DND-41 (cell line): ENCODE data around the gene ARL6IP4.

Experiments
- ATAC-seq: fragments of 200-7000 bp; cut with Tn5 transposase; 3 replicates; pipeline ENCODE4 v1.9.1; 2021; ENCODE audit warnings: low read depth; ENCODE audit not compliant: insufficient read depth
- DNase-seq: peaks from one replicate; pipeline ENCODE4 v3.0.0-alpha.2; 2020
- H2AFZ ChIP-seq: 2 replicates; pipeline ENCODE4 v1.6.0; 2012; ENCODE audit warnings: low read depth, low read length
- H3K27ac ChIP-seq: 2 replicates; pipeline ENCODE4 v1.5.1; 2012; ENCODE audit warnings: low read length, inconsistent platforms
- H3K27me3 ChIP-seq: fragments of 200-600 bp; sonication (generic); 2 replicates; pipeline ENCODE4 v1.6.0; 2012; ENCODE audit warnings: low read length, mild to moderate bottlenecking, inconsistent platforms; ENCODE audit not compliant: insufficient read depth, poor library complexity
- H3K36me3 ChIP-seq: 2 replicates; pipeline ENCODE4 v1.5.1; 2012; ENCODE audit warnings: low read length, inconsistent platforms; ENCODE audit not compliant: insufficient read depth
- H3K4me1 ChIP-seq: 2 replicates; pipeline ENCODE4 v1.5.1; 2012; ENCODE audit warnings: mild to moderate bottlenecking, low read length; ENCODE audit not compliant: insufficient read depth
- H3K4me2 ChIP-seq: 2 replicates; pipeline ENCODE4 v1.6.0; 2012; ENCODE audit warnings: mild to moderate bottlenecking, moderate library complexity, low read length, inconsistent platforms; ENCODE audit not compliant: insufficient read depth
- H3K4me3 ChIP-seq, 2 experiments: fragments of 200-600 bp in 1 of 2; shearing (Covaris generic) in 1 of 2; 2 replicates each; pipeline ENCODE4 v1.5.1; 2012 to 2016; ENCODE audit warnings: inconsistent platforms in 2 of 2, low read length in 2 of 2, mild to moderate bottlenecking in 2 of 2, low read depth in 1 of 2, moderate library complexity in 1 of 2
- H3K79me2 ChIP-seq: 2 replicates; pipeline ENCODE4 v1.6.0; 2012; ENCODE audit warnings: low read length, inconsistent platforms; ENCODE audit not compliant: insufficient read depth
- H3K9ac ChIP-seq: 2 replicates; pipeline ENCODE4 v1.6.0; 2012; ENCODE audit warnings: low read depth, mild to moderate bottlenecking, inconsistent platforms, low read length, moderate library complexity
- H3K9me3 ChIP-seq: 2 replicates; pipeline ENCODE4 v1.5.1; 2012; ENCODE audit warnings: low read length, moderate library complexity, mild to moderate bottlenecking, inconsistent platforms; ENCODE audit not compliant: insufficient read depth, severe bottlenecking
- H4K20me1 ChIP-seq: 2 replicates; pipeline ENCODE4 v1.6.0; 2012; ENCODE audit warnings: low read length; ENCODE audit not compliant: insufficient read depth
- EZH2 ChIP-seq: IDR thresholded peaks from 3 replicates; pipeline ENCODE4 v1.6.1; 2012; ENCODE audit warnings: borderline replicate concordance, low read depth, mild to moderate bottlenecking, moderate library complexity, low read length, inconsistent platforms; ENCODE audit not compliant: severe bottlenecking
- TF ChIP-seq, protein P1 (sequence below): IDR thresholded peaks from 2 replicates; pipeline ENCODE4 v1.5.1; 2012; ENCODE audit warnings: borderline replicate concordance, low read length, moderate library complexity, mild to moderate bottlenecking; ENCODE audit not compliant: poor library complexity, severe bottlenecking; ENCODE audit errors: extremely low read depth

The ARL6IP4 gene

DNA sequence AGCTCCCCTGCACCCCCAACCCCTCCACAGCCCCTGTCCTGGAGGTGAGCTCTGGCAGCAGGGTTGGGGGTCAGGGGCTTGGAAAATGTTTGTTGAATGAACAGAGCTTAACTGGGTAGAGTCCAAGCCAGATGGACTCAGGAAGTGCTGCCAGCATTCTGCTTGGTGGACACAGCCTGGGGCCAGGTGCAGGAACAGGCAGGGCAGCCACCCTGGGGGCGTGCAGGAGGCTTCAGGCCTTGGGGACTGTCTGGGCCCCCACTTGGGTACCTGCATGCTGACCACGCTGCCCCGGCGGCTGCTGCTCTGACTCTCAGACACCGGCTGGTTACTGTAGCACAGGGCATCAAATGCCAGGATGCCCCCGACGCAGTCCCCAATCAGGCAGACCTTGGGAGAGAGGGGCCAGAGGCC, 15.7 kb downstream of the ARL6IP4 start:
- TF ChIP-seq, protein P1, sequence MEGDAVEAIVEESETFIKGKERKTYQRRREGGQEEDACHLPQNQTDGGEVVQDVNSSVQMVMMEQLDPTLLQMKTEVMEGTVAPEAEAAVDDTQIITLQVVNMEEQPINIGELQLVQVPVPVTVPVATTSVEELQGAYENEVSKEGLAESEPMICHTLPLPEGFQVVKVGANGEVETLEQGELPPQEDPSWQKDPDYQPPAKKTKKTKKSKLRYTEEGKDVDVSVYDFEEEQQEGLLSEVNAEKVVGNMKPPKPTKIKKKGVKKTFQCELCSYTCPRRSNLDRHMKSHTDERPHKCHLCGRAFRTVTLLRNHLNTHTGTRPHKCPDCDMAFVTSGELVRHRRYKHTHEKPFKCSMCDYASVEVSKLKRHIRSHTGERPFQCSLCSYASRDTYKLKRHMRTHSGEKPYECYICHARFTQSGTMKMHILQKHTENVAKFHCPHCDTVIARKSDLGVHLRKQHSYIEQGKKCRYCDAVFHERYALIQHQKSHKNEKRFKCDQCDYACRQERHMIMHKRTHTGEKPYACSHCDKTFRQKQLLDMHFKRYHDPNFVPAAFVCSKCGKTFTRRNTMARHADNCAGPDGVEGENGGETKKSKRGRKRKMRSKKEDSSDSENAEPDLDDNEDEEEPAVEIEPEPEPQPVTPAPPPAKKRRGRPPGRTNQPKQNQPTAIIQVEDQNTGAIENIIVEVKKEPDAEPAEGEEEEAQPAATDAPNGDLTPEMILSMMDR = no peak
- TF ChIP-seq EZH2 = no peak
- DNase-seq = no peak
- no peak for ATAC-seq
- no peak overlapping the region for H3K4me3 ChIP-seq
- no peak overlapping the region for H2AFZ ChIP-seq
- no peaks in the 10 kb centered on the region for H3K79me2 ChIP-seq
- H3K27ac ChIP-seq = no peak overlapping the region
- H3K27me3 ChIP-seq = no peaks in the 10 kb centered on the region
- H3K9me3 ChIP-seq = no peaks in the 10 kb centered on the region
- H4K20me1 ChIP-seq = no peaks in the 10 kb centered on the region; the same call in 1 of the 2 replicates
- no peaks in the 10 kb centered on the region for H3K4me1 ChIP-seq
- H3K4me2 ChIP-seq = no peak overlapping the region
- no peaks in the 10 kb centered on the region for H3K36me3 ChIP-seq
- H3K9ac ChIP-seq = no peak overlapping the region

DNA sequence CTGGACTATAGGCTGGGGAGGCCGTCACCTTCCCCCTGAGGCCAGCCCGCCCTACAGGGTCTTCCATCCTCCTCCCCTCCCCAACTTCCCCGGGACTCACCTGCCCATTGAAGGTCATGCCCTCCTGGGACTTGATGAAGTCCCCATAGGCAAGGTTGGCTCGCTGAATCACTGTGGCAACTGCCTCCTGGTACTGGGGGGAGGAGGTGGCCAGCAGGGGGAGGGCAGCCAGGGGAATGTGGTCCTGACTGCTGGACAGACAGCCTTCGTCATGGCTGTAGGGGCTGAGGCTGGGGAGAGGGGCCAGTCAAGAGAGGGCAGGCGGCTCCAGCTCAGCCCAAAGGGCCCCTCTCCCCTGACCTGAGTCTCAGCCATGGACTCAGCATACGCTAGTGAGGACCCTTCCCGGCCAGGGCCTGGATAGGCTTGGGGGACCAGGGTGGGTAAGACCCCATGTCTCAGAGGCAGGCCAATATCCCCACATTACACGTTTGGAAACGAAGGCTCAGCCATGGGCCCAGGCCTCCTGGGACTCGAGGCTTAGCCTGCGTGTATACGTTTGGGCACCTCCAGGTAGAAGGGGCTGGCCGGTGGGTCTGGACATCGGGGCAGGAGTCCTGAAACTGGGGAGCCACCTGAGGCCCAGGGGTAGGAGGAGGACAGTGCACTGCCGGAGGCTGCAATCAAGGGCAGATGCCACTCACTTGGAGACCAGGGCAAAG, 16.3 kb downstream of the ARL6IP4 start:
- no peaks in the 10 kb centered on the region for H3K36me3 ChIP-seq

DNA sequence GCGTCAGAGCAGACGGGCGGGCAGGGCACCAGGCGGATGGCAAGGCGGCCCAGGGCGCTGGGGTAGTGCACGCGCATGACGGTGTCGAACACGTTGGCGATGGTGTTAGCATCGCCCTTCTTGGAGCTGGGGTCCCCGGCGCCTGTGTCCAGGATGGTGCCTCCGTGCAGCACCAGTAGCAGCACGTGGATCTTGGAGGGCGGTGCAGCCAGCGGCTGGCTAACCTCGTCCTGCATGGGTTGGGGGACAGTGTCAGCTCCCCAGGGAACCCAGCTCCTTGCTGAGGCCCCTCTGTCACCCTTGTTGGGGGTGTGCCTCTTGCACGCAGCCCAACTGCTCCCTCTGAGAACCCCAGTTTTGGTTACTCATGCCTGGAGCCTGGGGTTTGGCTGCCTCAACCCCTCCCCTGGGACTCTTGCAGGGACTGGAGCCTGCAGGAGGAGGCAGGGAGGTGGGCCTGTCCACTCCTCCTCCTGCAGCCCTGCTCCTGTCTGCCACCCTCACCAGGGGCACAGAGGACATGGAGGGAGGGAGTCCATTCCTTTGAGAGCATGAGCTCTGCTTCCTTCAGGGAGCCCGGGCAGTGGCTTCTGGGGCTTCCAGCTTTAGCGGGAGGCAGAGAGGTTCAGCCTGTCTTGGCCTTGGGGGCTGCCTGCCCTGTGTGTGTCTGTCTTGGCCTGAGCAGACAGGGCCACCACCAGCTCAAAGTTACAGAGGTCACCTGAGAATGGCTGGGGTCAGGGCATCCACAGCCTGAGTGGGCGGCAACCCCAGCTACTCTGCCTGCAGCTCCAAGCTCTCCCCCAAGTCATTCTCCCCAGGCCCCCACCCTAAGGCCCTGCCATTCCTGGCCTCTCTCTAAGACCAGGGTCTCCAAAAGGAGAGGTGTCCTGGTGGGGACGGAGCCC, 17.1 kb downstream of the ARL6IP4 start:
- no peak overlapping the region for H3K9ac ChIP-seq
- TF ChIP-seq, protein P1 = no peak
- no peak for TF ChIP-seq EZH2
- H3K9me3 ChIP-seq = no peaks in the 10 kb centered on the region

More for the DNA sequence above, 16.3 kb downstream of the ARL6IP4 start:
- DNase-seq (no peak), ATAC-seq (no peak)
- no peaks in the 10 kb centered on the region for H3K79me2 ChIP-seq
- H3K9ac ChIP-seq = no peak overlapping the region
- no peaks in the 10 kb centered on the region; the same call in 1 of the 2 replicates for H4K20me1 ChIP-seq
- H3K27me3 ChIP-seq = no peaks in the 10 kb centered on the region
- H3K4me1 ChIP-seq = no peaks in the 10 kb centered on the region
- TF ChIP-seq, protein P1 = no peak
- no peak for TF ChIP-seq EZH2
- no peaks in the 10 kb centered on the region for H3K9me3 ChIP-seq
- H2AFZ ChIP-seq = no peak overlapping the region
- no peak overlapping the region for H3K4me2 ChIP-seq
- no peak overlapping the region for H3K27ac ChIP-seq
- no peak overlapping the region for H3K4me3 ChIP-seq

More for the DNA sequence above, 17.1 kb downstream of the ARL6IP4 start:
- H2AFZ ChIP-seq = no peak overlapping the region
- no peak overlapping the region for H3K4me3 ChIP-seq
- no peaks in the 10 kb centered on the region for H3K36me3 ChIP-seq
- no peaks in the 10 kb centered on the region; the same call in 1 of the 2 replicates for H4K20me1 ChIP-seq
- no peak overlapping the region for H3K27ac ChIP-seq
- ATAC-seq (no peak), DNase-seq (no peak)
- no peaks in the 10 kb centered on the region for H3K27me3 ChIP-seq
- H3K4me1 ChIP-seq = no peaks in the 10 kb centered on the region
- H3K79me2 ChIP-seq = no peaks in the 10 kb centered on the region
- H3K4me2 ChIP-seq = no peak overlapping the region
